EL (cell line): ENCODE results near the gene DOK5.

Source experiments
- DNase-seq: peaks from one replicate; pipeline ENCODE4 v3.0.0-alpha.2; 2016

Gene DOK5

GRCh38 chr20:54565255-54565654 lies 89.9 kb downstream of the DOK5 start:
- no peak for DNase-seq

GRCh38 chr20:54566031-54566688 lies 90.8 kb downstream of the DOK5 start:
- no peak for DNase-seq

GRCh38 chr20:54570561-54570960 lies 95.2 kb downstream of the DOK5 start:
- DNase-seq = no peak

GRCh38 chr20:54572665-54573435 lies 97.5 kb downstream of the DOK5 start:
- no peak for DNase-seq

- DNase-seq = no peak
These were observed 98.4 kb downstream of the DOK5 start for GRCh38 chr20:54573838-54574237.

GRCh38 chr20:54576518-54576917 lies 101.1 kb downstream of the DOK5 start:
- DNase-seq = no peak

GRCh38 chr20:54577637-54578036 lies 102.2 kb downstream of the DOK5 start:
- DNase-seq = no peak

GRCh38 chr20:54585217-54585616 lies 109.8 kb downstream of the DOK5 start:
- DNase-seq = no peak

GRCh38 chr20:54587408-54587807 lies 112.0 kb downstream of the DOK5 start:
- no peak for DNase-seq

- DNase-seq = no peak
These were observed 114.1 kb downstream of the DOK5 start for GRCh38 chr20:54589402-54590030.

GRCh38 chr20:54590856-54591255 lies 115.5 kb downstream of the DOK5 start:
- no peak for DNase-seq

- DNase-seq = no peak
These were observed 121.3 kb downstream of the DOK5 start for GRCh38 chr20:54596651-54597050.

- DNase-seq = no peak
These were observed 123.0 kb downstream of the DOK5 start for GRCh38 chr20:54598352-54598751.

- DNase-seq = no peak
These were observed 125.2 kb downstream of the DOK5 start for GRCh38 chr20:54600634-54601033.

- no peak for DNase-seq
These were observed 126.6 kb downstream of the DOK5 start for GRCh38 chr20:54601831-54602515.

GRCh38 chr20:54605319-54605718 lies 129.9 kb downstream of the DOK5 start:
- no peak for DNase-seq

- DNase-seq = no peak
These were observed 131.0 kb downstream of the DOK5 start for GRCh38 chr20:54606380-54606779.

- no peak for DNase-seq
These were observed 132.8 kb downstream of the DOK5 start for GRCh38 chr20:54608039-54608745.

- DNase-seq = no peak
These were observed 133.6 kb downstream of the DOK5 start for GRCh38 chr20:54608943-54609342.

- no peak for DNase-seq
These were observed 136.5 kb downstream of the DOK5 start for GRCh38 chr20:54611708-54612412.

GRCh38 chr20:54618412-54618811 lies 143.0 kb downstream of the DOK5 start:
- DNase-seq = no peak

GRCh38 chr20:54619181-54619580 lies 143.8 kb downstream of the DOK5 start:
- DNase-seq = no peak
